ENCODE data around the gene PPP1R9A.

PPP1R9A gene

GRCh38 chr7:95335093-95335492 lies 427.7 kb downstream of the PPP1R9A start:
- Histone ChIP-seq H3F3A (ENCODE audit: low read depth) (no peaks in the 10 kb centered on the region), H3K4me3 (ENCODE audit: low read length, poor library complexity, severe bottlenecking) (no peak overlapping the region), H3K4me2 (ENCODE audit: low read depth, low read length, poor library complexity, severe bottlenecking) (no peak overlapping the region), H3K79me2 (ENCODE audit: insufficient read depth, low read length) (no peaks in the 10 kb centered on the region), H3K4me1 (ENCODE audit: insufficient read depth, low read length, poor library complexity, severe bottlenecking) (peaks cover 12% of the 10 kb centered on the region), H2AFZ (ENCODE audit: low read length) (no peak overlapping the region), H3K27me3 (ENCODE audit: insufficient read depth, low read length, poor library complexity, severe bottlenecking) (no peaks in the 10 kb centered on the region), H4K20me1 (ENCODE audit: insufficient read depth, low read length, poor library complexity, severe bottlenecking) (no peaks in the 10 kb centered on the region), H3K36me3 (ENCODE audit: insufficient read depth, low read length) (no peaks in the 10 kb centered on the region), H3K9ac (ENCODE audit: low read depth, low read length, poor library complexity, severe bottlenecking) (no peak overlapping the region), H3K9me2 (replicated peaks; ENCODE audit: low read depth, low read length) (no peaks in the 10 kb centered on the region), H3K9me3 (ENCODE audit: insufficient read depth, low read depth, low read length) (no peaks in the 10 kb centered on the region)
- no peak for TF ChIP-seq CTCF (conservative IDR thresholded peaks at IDR 0.05; ENCODE audit: low read length)
- TF ChIP-seq EZH2phosphoT487 (IDR thresholded peaks at IDR 0.05; ENCODE audit: borderline replicate concordance): no peak

- Histone ChIP-seq H4K20me1 (ENCODE audit: insufficient read depth, low read length, poor library complexity, severe bottlenecking) (no peaks in the 10 kb centered on the region), H3K9ac (ENCODE audit: low read depth, low read length, poor library complexity, severe bottlenecking) (no peak overlapping the region), H3K4me1 (ENCODE audit: insufficient read depth, low read length, poor library complexity, severe bottlenecking) (no peaks in the 10 kb centered on the region), H3F3A (ENCODE audit: low read depth) (no peaks in the 10 kb centered on the region), H2AFZ (ENCODE audit: low read length) (no peak overlapping the region), H3K79me2 (ENCODE audit: insufficient read depth, low read length) (no peaks in the 10 kb centered on the region), H3K4me2 (ENCODE audit: low read depth, low read length, poor library complexity, severe bottlenecking) (no peak overlapping the region), H3K27me3 (ENCODE audit: insufficient read depth, low read length, poor library complexity, severe bottlenecking) (no peaks in the 10 kb centered on the region), H3K36me3 (ENCODE audit: insufficient read depth, low read length) (no peaks in the 10 kb centered on the region), H3K9me3 (ENCODE audit: insufficient read depth, low read depth, low read length) (no peaks in the 10 kb centered on the region), H3K9me2 (replicated peaks; ENCODE audit: low read depth, low read length) (no peaks in the 10 kb centered on the region), H3K4me3 (ENCODE audit: low read length, poor library complexity, severe bottlenecking) (no peak overlapping the region)
- TF ChIP-seq EZH2phosphoT487 (IDR thresholded peaks at IDR 0.05; ENCODE audit: borderline replicate concordance): no peak
- no peak for TF ChIP-seq CTCF (conservative IDR thresholded peaks at IDR 0.05; ENCODE audit: low read length)
Measured at GRCh38 chr7:95338832-95339231, 431.4 kb downstream of the PPP1R9A start.

GRCh38 chr7:95340491-95340890 lies 433.1 kb downstream of the PPP1R9A start:
- Histone ChIP-seq H4K20me1 (ENCODE audit: insufficient read depth, low read length, poor library complexity, severe bottlenecking) (no peaks in the 10 kb centered on the region), H2AFZ (ENCODE audit: low read length) (no peak overlapping the region), H3K4me3 (ENCODE audit: low read length, poor library complexity, severe bottlenecking) (no peak overlapping the region), H3K9me3 (ENCODE audit: insufficient read depth, low read depth, low read length) (no peaks in the 10 kb centered on the region), H3K36me3 (ENCODE audit: insufficient read depth, low read length) (no peaks in the 10 kb centered on the region), H3K9ac (ENCODE audit: low read depth, low read length, poor library complexity, severe bottlenecking) (no peak overlapping the region), H3K9me2 (replicated peaks; ENCODE audit: low read depth, low read length) (no peaks in the 10 kb centered on the region), H3K27me3 (ENCODE audit: insufficient read depth, low read length, poor library complexity, severe bottlenecking) (no peaks in the 10 kb centered on the region), H3F3A (ENCODE audit: low read depth) (no peaks in the 10 kb centered on the region), H3K4me2 (ENCODE audit: low read depth, low read length, poor library complexity, severe bottlenecking) (no peak overlapping the region), H3K79me2 (ENCODE audit: insufficient read depth, low read length) (no peaks in the 10 kb centered on the region), H3K4me1 (ENCODE audit: insufficient read depth, low read length, poor library complexity, severe bottlenecking) (no peaks in the 10 kb centered on the region)
- no peak for TF ChIP-seq EZH2phosphoT487 (IDR thresholded peaks at IDR 0.05; ENCODE audit: borderline replicate concordance)
- TF ChIP-seq CTCF (conservative IDR thresholded peaks at IDR 0.05; ENCODE audit: low read length): no peak
